Caco-2 (cell line): ENCODE data around the gene TBPL2. TPM values are rescaled to one million over a fixed set of nuclear protein-coding genes. Genes with fewer than 3 reads are reported as not detected.

Experiments used
- BruUV-seq: library from RNA; stranded (reverse); fragments of 400-500 nt; replicated peaks from 2 replicates; lab custom pipeline; 2021; lab: Mats Ljungman, UMichigan
- CTCF ChIA-PET: fragments of 300-600 bp; sonication (Branson Sonifier 250); formaldehyde crosslinking; loops from one replicate; lab custom pipeline; 2022; ENCODE audit warnings: antibody characterized with exemption; lab: Charles Lee
- POLR2A ChIA-PET: fragments of 300-600 bp; sonication (Branson Sonifier 250); formaldehyde crosslinking; loops from one replicate; lab custom pipeline; 2022; ENCODE audit warnings: antibody characterized with exemption; lab: Charles Lee
- DNase-seq, 2 experiments: peaks; one replicate each; pipeline versions ENCODE4 v3.0.0 to v3.0.0-alpha.2; 2020 to 2022
- H3K27me3 ChIP-seq: replicated peaks from 2 replicates; pipeline ENCODE4 v1.6.0; 2011; ENCODE audit warnings: low read length; ENCODE audit not compliant: control insufficient read depth, insufficient read depth
- H3K36me3 ChIP-seq: 2 replicates; pipeline ENCODE4 v1.5.1; 2011; ENCODE audit warnings: low read length; ENCODE audit not compliant: control insufficient read depth, insufficient read depth
- H3K4me1 ChIP-seq: fragments of 250-450 bp; sonication (Bioruptor Pico); 2 replicates; pipeline ENCODE4 v1.5.1; 2020; ENCODE audit warnings: mild to moderate bottlenecking
- H3K4me3 ChIP-seq: 2 replicates; pipeline ENCODE4 v1.5.1; 2011; ENCODE audit warnings: low read depth, mild to moderate bottlenecking, control low read depth, low read length
- H3K9me3 ChIP-seq: fragments of 250-450 bp; sonication (Bioruptor Pico); 2 replicates; pipeline ENCODE4 v1.5.1; 2020; ENCODE audit warnings: mild to moderate bottlenecking, moderate library complexity
- H3K27ac Mint-ChIP-seq: one replicate; pipeline ENCODE4 v1.8.0; 2022; ENCODE audit warnings: mixed read lengths; ENCODE audit not compliant: unreplicated experiment
- H3K27me3 Mint-ChIP-seq: one replicate; pipeline ENCODE4 v1.8.0; 2022; ENCODE audit warnings: mixed read lengths; ENCODE audit not compliant: insufficient read depth, unreplicated experiment
- H3K36me3 Mint-ChIP-seq: one replicate; pipeline ENCODE4 v1.8.0; 2022; ENCODE audit warnings: mild to moderate bottlenecking, mixed read lengths; ENCODE audit not compliant: insufficient read depth, unreplicated experiment
- H3K4me1 Mint-ChIP-seq: one replicate; pipeline ENCODE4 v1.8.0; 2022; ENCODE audit warnings: low read depth, mixed read lengths; ENCODE audit not compliant: unreplicated experiment
- H3K4me3 Mint-ChIP-seq: one replicate; pipeline ENCODE4 v1.8.0; 2022; ENCODE audit warnings: mild to moderate bottlenecking, moderate library complexity, mixed read lengths; ENCODE audit not compliant: unreplicated experiment
- H3K9me3 Mint-ChIP-seq: one replicate; pipeline ENCODE4 v1.8.0; 2022; ENCODE audit warnings: mixed read lengths; ENCODE audit not compliant: unreplicated experiment
- CTCF ChIP-seq, 2 experiments: fragments of 200-600 bp in 1 of 2; IDR thresholded peaks; 1 replicate in 1 of 2; 2 replicates in 1 of 2; pipeline versions ENCODE4 v1.5.1 to v1.8.0; 2011 to 2022; ENCODE audit warnings: antibody characterized with exemption in 1 of 2, control low read depth in 1 of 2, inconsistent platforms in 1 of 2, low read depth in 1 of 2, low read length in 1 of 2, mild to moderate bottlenecking in 1 of 2, moderate library complexity in 1 of 2; ENCODE audit not compliant: insufficient read depth in 1 of 2, severe bottlenecking in 1 of 2, unreplicated experiment in 1 of 2
- intact Hi-C: fragments of 100-400 bp; cut with micrococcal nuclease; formaldehyde crosslinking; loops from one replicate; pipeline ENCODE4 v1.10.0; 2022; ENCODE audit not compliant: unreplicated experiment
- total RNA-seq: library from RNA; stranded (reverse); gene quantifications from 2 replicates; pipeline ENCODE4 v1.2.3, GENCODE V29; 2022

Gene TBPL2
- total RNA-seq, 1 experiment from 2014 or later: not detected

- Mint-ChIP-seq H3K9me3 (peaks cover 21% of the 10 kb centered on the region), H3K27me3 (no peaks in the 10 kb centered on the region), H3K4me3 (no peak overlapping the region), H3K27ac (no peak overlapping the region), H3K4me1 (no peaks in the 10 kb centered on the region), H3K36me3 (peaks cover 6% of the 10 kb centered on the region)
- no TSS peak for BruUV-seq
- Histone ChIP-seq H3K36me3 (no peaks in the 10 kb centered on the region), H3K27me3 (no peaks in the 10 kb centered on the region), H3K9me3 (peaks cover 7% of the 10 kb centered on the region), H3K4me3 (no peak overlapping the region), H3K4me1 (no peaks in the 10 kb centered on the region)
- no peak for TF ChIP-seq CTCF (IDR thresholded peaks at IDR 0.05; ENCODE audit: insufficient read depth in 1 of 2, low read depth in 1 of 2, low read length in 1 of 2, severe bottlenecking in 1 of 2, unreplicated experiment in 1 of 2)
- POLR2A ChIA-PET: no interaction called here
- CTCF ChIA-PET: no interaction called here
- intact Hi-C loops: no loop called here
- DNase-seq: no peak
These were observed 29.6 kb upstream of the TBPL2 start for GRCh38 chr14:55470025-55470424.

GRCh38 chr14:55467307-55467706 lies 26.9 kb upstream of the TBPL2 start:
- Mint-ChIP-seq H3K4me3 (no peak overlapping the region), H3K27ac (no peak overlapping the region), H3K36me3 (peaks cover 6% of the 10 kb centered on the region), H3K9me3 (peaks cover 21% of the 10 kb centered on the region), H3K27me3 (no peaks in the 10 kb centered on the region), H3K4me1 (no peaks in the 10 kb centered on the region)
- DNase-seq: no peak
- no TSS peak for BruUV-seq
- Histone ChIP-seq H3K36me3 (no peaks in the 10 kb centered on the region), H3K9me3 (peaks cover 7% of the 10 kb centered on the region), H3K4me1 (no peaks in the 10 kb centered on the region), H3K4me3 (no peak overlapping the region), H3K27me3 (no peaks in the 10 kb centered on the region)
- ChIA-PET CTCF (no interaction called here), POLR2A (no interaction called here)
- no peak for TF ChIP-seq CTCF (IDR thresholded peaks at IDR 0.05; ENCODE audit: insufficient read depth in 1 of 2, low read depth in 1 of 2, low read length in 1 of 2, severe bottlenecking in 1 of 2, unreplicated experiment in 1 of 2)
- intact Hi-C loops: no loop called here

- H3K4me3 ChIP-seq: no peak overlapping the region
- Mint-ChIP-seq H3K9me3 (no peaks in the 10 kb centered on the region), H3K36me3 (no peaks in the 10 kb centered on the region), H3K4me1 (peaks cover 12% of the 10 kb centered on the region), H3K27me3 (no peaks in the 10 kb centered on the region), H3K4me3 (no peak overlapping the region), H3K27ac (no peak overlapping the region)
- POLR2A ChIA-PET: no interaction called here
- DNase-seq: no peak
- intact Hi-C loops: no loop called here
- CTCF ChIA-PET: no interaction called here
- TF ChIP-seq CTCF (IDR thresholded peaks at IDR 0.05; ENCODE audit: insufficient read depth in 1 of 2, low read depth in 1 of 2, low read length in 1 of 2, severe bottlenecking in 1 of 2, unreplicated experiment in 1 of 2): no peak
- no peaks in the 10 kb centered on the region for H3K27me3 ChIP-seq
- no peaks in the 10 kb centered on the region for H3K36me3 ChIP-seq
- BruUV-seq: no TSS peak
- no peaks in the 10 kb centered on the region for H3K9me3 ChIP-seq
- peaks cover 9% of the 10 kb centered on the region; the same call in 1 of the 2 replicates for H3K4me1 ChIP-seq
These were observed 18.5 kb upstream of the TBPL2 start for GRCh38 chr14:55458800-55459515.
